Activated B cell treated with CpG ODN at 0.5 μM for 24 hours (primary cell): ENCODE results near the gene SLTM. TPM values are rescaled to one million over a fixed set of nuclear protein-coding genes. Genes with fewer than 3 reads are reported as not detected.
"Not testable (repeated sequence)": the region's sequence is repeated elsewhere in the genome, so short reads cannot be mapped to it uniquely, and the experiment has no call there.

Experiments
- ATAC-seq: fragments of 200-7000 bp; cut with Tn5 transposase; one replicate; pipeline ENCODE4 v1.10.0; 2021; ENCODE audit warnings: low read depth, mild to moderate bottlenecking, moderate library complexity
- CTCF ChIA-PET: fragments of 350-600 bp; sonication (Branson Sonifier 250); formaldehyde crosslinking; loops from one replicate; lab custom pipeline; 2021; ENCODE audit warnings: antibody characterized with exemption; lab: Charles Lee
- POLR2A ChIA-PET: fragments of 350-600 bp; sonication (Branson Sonifier 250); formaldehyde crosslinking; loops from one replicate; lab custom pipeline; 2021; ENCODE audit warnings: antibody characterized with exemption; lab: Charles Lee
- DNase-seq: peaks from one replicate; pipeline ENCODE4 v3.0.0; 2022
- H3K27ac Mint-ChIP-seq: one replicate; pipeline ENCODE4 v1.8.0; 2020; ENCODE audit warnings: mixed read lengths
- H3K27me3 Mint-ChIP-seq: one replicate; pipeline ENCODE4 v1.8.0; 2021; ENCODE audit warnings: mixed read lengths
- H3K36me3 Mint-ChIP-seq: one replicate; pipeline ENCODE4 v1.8.0; 2021; ENCODE audit warnings: low read depth, mixed read lengths
- H3K4me1 Mint-ChIP-seq: one replicate; pipeline ENCODE4 v1.8.0; 2021; ENCODE audit warnings: mixed read lengths
- H3K4me3 Mint-ChIP-seq: one replicate; pipeline ENCODE4 v1.8.0; 2020; ENCODE audit warnings: mild to moderate bottlenecking, mixed read lengths
- H3K9me3 Mint-ChIP-seq: one replicate; pipeline ENCODE4 v1.8.0; 2020; ENCODE audit warnings: mixed read lengths
- CTCF ChIP-seq: fragments of 200-600 bp; IDR thresholded peaks from one replicate; pipeline ENCODE4 v1.8.0; 2022; ENCODE audit warnings: antibody characterized with exemption, mild to moderate bottlenecking
- intact Hi-C: fragments of 100-400 bp; cut with micrococcal nuclease; formaldehyde crosslinking; loops from one replicate; pipeline ENCODE4 v1.15.1; 2024
- total RNA-seq: library from RNA; stranded (reverse); gene quantifications from 2 replicates; pipeline ENCODE4 v1.2.3, GENCODE V29; 2022

The SLTM gene
- total RNA-seq, 1 donor from 2014 or later, result 159 TPM

- POLR2A ChIA-PET, result no interaction called here
- intact Hi-C loops, result no loop called here
- CTCF ChIA-PET, result no interaction called here
- no peak for TF ChIP-seq CTCF
- peaks cover 7% of the 10 kb centered on the region for H3K4me1 Mint-ChIP-seq
- no peak overlapping the region for H3K4me3 Mint-ChIP-seq
- DNase-seq, result no peak
- peaks cover 5% of the 10 kb centered on the region for H3K27me3 Mint-ChIP-seq
- H3K36me3 Mint-ChIP-seq, result no peaks in the 10 kb centered on the region
- no peak overlapping the region for H3K27ac Mint-ChIP-seq
- no peaks in the 10 kb centered on the region for H3K9me3 Mint-ChIP-seq
- no peak for ATAC-seq
These were observed 65.6 kb downstream of the SLTM start for GRCh38 chr15:58867926-58868325.

GRCh38 chr15:58865425-58865880 lies 68.0 kb downstream of the SLTM start:
- CTCF ChIA-PET, result no interaction called here
- TF ChIP-seq CTCF, result no peak
- Mint-ChIP-seq H3K4me3 (peak overlapping the region; percentile 68), H3K27me3 (peaks cover 5% of the 10 kb centered on the region), H3K4me1 (peaks cover 16% of the 10 kb centered on the region), H3K27ac (no peak overlapping the region), H3K9me3 (no peaks in the 10 kb centered on the region), H3K36me3 (no peaks in the 10 kb centered on the region)
- ATAC-seq (no peak), DNase-seq (no peak)
- intact Hi-C loops, result no loop called here
- POLR2A ChIA-PET, result no interaction called here

GRCh38 chr15:58864602-58865424 lies 68.7 kb downstream of the SLTM start:
- no peak for TF ChIP-seq CTCF
- CTCF ChIA-PET, result no interaction called here
- ATAC-seq (peak; percentile 47), DNase-seq (peak; percentile 18)
- Mint-ChIP-seq H3K36me3 (no peaks in the 10 kb centered on the region), H3K9me3 (no peaks in the 10 kb centered on the region), H3K27ac (no peak overlapping the region), H3K4me1 (peaks cover 16% of the 10 kb centered on the region), H3K4me3 (peak overlapping the region; percentile 68), H3K27me3 (peaks cover 5% of the 10 kb centered on the region)
- POLR2A ChIA-PET, result interaction anchor here (0.6 kb wide), 1 partner anchor 101 kb away, joined by 4 read pairs; no protein-coding TSS in a partner anchor
- intact Hi-C loops, result no loop called here

- H3K27ac Mint-ChIP-seq, result no peak overlapping the region
- H3K27me3 Mint-ChIP-seq, result peaks cover 5% of the 10 kb centered on the region
- ChIA-PET CTCF (no interaction called here), POLR2A (no interaction called here)
- no peak for ATAC-seq
- H3K4me1 Mint-ChIP-seq, result peaks cover 16% of the 10 kb centered on the region
- no peaks in the 10 kb centered on the region for H3K36me3 Mint-ChIP-seq
- DNase-seq, result no peak
- TF ChIP-seq CTCF, result no peak
- no peaks in the 10 kb centered on the region for H3K9me3 Mint-ChIP-seq
- intact Hi-C loops, result no loop called here
- H3K4me3 Mint-ChIP-seq, result no peak overlapping the region
These were observed 71.2 kb downstream of the SLTM start for GRCh38 chr15:58862326-58862725.

- H3K4me1 Mint-ChIP-seq, H3K9me3 Mint-ChIP-seq, ATAC-seq, intact Hi-C loops, CTCF ChIA-PET, H3K4me3 Mint-ChIP-seq, H3K27ac Mint-ChIP-seq, DNase-seq, H3K27me3 Mint-ChIP-seq, POLR2A ChIA-PET: not testable (repeated sequence)
- H3K36me3 Mint-ChIP-seq, result peaks cover 21% of the 10 kb centered on the region
These were observed 76.9 kb downstream of the SLTM start for GRCh38 chr15:58856621-58857020.
